ENCODE results near the gene ADPRHL1.

ADPRHL1 gene

DNA sequence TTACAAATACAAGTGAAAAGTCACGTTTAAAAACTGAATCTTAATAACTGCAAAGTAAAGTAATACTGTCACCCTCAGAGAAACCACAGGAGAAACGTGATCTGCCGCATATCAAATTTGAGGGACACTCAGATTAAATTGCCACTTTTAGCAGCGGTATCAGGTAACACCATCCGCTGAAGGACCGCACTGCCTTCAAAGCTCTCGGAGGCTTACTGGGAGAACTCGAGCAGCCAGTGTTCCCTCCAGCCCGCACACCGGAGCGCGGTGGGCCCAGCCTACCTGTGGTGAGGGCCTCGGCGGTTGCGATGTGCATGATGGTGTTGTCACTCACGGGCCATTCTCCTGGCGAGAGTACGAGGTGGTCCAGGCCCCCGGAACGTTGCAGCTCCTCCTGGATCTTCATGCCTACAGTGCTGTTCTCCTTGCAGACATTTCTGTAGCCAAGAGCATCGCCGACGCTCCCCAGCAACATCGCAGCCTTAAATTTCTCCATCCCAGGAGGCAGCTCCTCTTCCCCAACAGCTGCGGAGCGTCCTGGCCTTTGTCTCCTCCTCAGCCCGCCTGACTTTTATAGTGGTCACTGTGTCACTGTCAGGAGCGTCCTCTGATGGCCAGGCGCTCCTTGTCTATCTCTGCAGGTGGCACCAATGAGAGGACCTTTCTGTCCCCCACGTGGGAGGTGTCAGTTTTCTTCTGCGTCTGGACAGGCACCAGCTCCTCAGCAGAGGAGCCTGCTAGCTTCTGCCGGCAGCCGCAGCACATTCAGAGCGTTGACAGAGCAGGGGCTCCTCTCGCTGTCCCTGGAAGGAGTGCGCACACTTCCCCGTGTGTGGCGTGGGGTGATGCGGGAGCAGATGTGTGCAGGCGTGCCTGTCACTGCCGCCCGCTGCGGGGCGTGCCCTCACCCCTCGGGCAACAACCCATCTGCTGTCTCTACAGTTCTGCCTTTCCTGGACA lies at the start of gene ADPRHL1:
Gene ADPRHL1, minus strand, starts transcription at position 547 of the 960 bp plus-strand sequence. Its CDS starts 51 bp downstream, at position 496.
- DNase-seq, result peak; percentile 63

DNA sequence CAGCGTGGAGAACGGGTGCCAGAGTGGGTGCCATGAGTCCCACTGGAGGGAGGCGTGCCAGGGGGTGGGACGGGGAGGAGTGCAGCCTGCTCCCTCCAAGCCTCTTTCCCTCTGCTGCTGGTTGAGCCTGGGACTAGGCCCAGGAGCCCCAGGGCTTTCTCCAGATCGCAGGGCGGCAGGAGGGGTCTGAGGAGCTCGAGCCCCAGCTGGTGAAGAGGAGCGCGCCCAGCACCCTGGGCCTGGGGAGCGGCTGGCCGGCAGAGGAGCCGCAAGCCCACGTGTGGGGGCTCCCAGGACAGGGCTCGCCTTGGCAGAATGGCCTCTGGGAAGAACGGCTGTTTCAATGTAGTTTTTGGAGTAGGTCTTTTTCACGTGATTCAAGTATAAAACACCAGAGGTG lies 49.4 kb upstream of the ADPRHL1 start:
- DNase-seq, result no peak

GRCh38 chr13:113500530-113501265 lies 47.4 kb upstream of the ADPRHL1 start:
- DNase-seq, result no peak

- no peak for DNase-seq
Measured at GRCh38 chr13:113499936-113500335, 46.6 kb upstream of the ADPRHL1 start.

GRCh38 chr13:113498905-113499304 lies 45.6 kb upstream of the ADPRHL1 start:
- no peak for DNase-seq

DNA sequence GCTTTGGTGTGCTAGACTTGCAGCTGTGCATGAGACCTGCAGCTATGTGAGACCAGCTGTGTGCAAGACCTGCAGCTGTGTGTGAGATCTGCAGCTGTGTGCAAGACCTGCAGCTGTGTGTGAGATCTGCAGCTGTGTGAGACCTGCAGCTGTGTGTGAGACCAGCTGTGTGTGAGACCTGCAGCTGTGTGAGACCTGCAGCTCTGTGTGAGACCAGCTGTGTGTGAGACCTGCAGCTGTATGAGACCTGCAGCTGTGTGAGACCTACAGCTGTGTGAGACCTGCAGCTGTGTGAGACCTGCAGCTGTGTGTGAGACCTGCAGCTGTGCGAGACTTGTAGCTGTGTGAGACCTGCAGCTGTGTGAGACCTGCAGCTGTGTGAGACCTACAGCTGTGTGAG lies 43.9 kb upstream of the ADPRHL1 start:
- no peak for DNase-seq

DNA sequence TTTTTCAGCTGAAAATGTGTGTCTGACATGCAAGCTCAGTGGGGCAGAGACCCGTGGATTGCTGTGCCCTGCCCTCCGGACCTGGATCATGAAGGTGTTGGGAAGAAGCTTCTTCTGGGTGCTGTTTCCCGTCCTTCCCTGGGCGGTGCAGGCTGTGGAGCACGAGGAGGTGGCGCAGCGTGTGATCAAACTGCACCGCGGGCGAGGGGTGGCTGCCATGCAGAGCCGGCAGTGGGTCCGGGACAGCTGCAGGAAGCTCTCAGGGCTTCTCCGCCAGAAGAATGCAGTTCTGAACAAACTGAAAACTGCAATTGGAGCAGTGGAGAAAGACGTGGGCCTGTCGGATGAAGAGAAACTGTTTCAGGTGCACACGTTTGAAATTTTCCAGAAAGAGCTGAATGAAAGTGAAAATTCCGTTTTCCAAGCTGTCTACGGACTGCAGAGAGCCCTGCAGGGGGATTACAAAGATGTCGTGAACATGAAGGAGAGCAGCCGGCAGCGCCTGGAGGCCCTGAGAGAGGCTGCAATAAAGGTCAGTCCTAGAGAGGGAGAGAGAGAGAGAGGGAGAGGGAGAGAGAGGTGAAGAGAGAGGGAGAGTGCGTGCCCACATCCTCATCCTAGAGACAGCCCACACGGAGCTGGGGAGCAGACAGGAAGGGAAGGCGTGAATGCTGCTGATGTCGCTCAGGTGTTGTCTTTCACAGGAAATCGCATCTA lies 42.4 kb upstream of the ADPRHL1 start:
- DNase-seq, result peak; percentile 55

DNA sequence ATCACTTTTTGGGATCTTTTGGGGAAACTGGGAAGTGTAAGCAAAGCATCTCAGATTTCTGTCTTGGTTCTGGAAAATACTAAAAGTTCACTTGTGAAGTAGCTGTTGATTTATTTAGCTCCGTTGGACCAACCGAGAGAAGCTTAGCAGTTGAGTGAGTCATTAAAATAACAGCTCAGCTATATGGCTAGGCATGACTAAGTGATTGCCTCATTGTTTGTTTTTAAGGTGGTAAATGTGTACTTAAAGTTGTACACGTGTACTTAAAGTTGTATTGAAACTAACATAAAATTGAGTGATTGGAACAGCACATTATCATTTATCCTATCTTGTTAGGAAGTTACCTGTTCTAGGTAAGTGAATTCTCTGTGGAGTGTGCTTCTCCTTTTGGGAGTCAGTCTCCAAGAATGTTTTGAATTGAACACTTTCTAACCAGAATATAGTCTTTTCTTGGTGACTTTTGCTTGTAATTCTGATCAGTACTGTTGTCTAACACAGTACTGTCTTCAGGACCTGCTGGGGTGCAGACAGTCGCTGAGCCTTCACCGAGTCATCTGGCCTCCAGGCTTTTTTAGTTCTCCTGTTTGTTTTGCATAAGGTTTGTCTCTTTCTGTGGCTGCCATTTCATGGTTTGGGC lies 40.1 kb upstream of the ADPRHL1 start:
- DNase-seq, result no peak

GRCh38 chr13:113491982-113492381 lies 38.7 kb upstream of the ADPRHL1 start:
- DNase-seq, result no peak

- peak; percentile 67 for DNase-seq
Measured at GRCh38 chr13:113491418-113491883, 38.2 kb upstream of the ADPRHL1 start.

- DNase-seq, result peak; percentile 94
Measured at GRCh38 chr13:113490496-113491417, 37.5 kb upstream of the ADPRHL1 start, which contains the start of gene DCUN1D2. Gene DCUN1D2 (minus strand): TSS chr13:113490711. CDS start chr13:113490669, 42 bp downstream.

GRCh38 chr13:113489549-113490495 lies 36.5 kb upstream of the ADPRHL1 start:
- peak; percentile 78 for DNase-seq

GRCh38 chr13:113489171-113489548 lies 35.9 kb upstream of the ADPRHL1 start:
- no peak for DNase-seq

DNA sequence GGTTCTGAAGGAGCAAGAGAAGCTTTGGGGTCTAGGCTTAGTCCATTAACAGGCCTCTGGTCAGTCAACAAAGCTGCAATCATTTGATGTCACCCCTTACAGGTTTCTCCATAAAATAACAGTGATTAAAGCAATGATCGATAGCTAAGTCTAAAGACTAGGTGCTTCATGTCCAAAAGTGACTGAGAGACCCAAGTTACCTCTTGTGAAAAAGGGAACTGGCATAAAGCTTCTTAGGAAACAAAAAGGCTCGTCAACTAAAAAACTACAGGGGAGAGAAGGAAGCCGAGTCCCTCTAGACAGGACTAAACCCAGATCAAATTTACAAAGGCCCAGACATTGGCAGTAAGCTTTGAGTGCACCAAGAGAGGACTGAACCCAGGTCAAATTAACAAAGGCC lies 35.0 kb upstream of the ADPRHL1 start:
- no peak for DNase-seq

DNA sequence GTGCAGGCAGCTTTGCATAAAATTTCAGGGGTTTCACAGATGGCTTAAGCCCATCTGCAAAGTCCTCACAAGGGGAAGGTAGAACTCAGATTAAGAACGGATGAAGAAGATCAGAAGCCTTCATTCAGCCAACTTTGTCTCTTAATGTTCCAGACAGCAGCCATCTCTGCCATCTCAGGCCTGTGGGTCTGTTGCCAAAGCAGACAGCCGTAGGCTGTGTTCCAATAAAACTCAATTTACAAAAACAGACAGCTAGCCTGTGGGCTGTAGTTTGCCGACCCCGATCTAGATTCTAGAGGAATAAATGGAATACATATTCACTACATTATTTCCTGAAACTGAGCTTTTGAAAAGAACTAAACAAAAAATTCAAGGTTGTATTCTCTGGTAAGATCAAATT lies 33.4 kb upstream of the ADPRHL1 start:
- no peak for DNase-seq

DNA sequence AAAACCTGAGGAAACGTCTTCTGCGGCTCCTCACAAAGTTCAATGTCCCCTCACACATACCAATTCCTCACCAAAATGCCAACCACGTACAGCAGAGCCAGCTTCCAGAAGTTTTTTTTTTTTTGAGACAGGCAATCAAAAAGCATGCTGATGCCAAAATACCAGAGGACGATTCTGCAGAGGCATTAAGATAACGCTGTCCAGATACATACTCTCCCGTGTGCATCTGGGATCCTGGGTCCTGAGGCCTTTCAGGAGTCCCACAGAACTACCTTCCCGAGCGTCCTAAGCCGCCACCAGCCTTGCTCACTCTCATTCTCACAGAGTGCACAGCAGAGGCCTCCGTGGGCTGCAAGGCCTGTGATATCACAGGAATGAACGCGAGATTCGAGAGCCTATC lies 32.3 kb upstream of the ADPRHL1 start:
- DNase-seq, result no peak

DNA sequence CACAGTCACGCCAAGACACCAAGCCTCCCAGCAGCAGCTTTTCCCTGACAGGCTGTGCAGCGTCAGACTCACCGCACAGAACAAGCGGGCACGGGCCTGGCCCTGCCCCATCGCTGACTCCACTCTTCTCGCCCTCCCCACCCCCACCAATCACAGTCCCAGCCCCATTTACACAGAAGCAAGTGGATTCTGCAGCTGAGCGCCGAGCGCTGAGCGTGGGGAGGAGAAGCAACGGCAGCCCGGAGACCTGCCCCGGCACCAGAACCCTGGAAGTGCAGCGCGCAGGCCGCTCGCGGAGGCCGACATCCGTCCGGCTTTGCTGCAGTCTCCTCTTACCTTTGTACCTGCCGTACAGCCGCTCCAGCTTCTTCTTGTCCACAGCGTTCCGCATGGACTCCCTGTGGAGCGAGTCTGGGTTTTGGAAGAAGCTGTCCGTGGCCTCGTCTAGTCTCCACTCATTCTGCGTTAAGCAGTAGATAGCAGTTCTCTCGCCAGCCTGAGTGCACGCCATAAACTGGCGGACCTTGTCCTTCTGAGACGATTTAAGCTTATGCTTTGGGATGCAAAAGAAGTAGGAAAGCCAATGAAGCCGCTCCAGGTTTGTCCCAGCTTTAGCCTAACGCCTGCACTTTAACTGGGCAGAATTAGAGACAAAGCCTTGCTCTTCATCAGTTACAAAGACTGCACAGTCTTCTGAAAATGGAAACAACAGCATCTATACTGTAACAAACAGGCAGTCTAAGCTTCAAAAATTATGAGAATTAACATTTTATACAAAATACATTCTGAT lies 30.4 kb upstream of the ADPRHL1 start:
- peak; percentile 78 for DNase-seq

GRCh38 chr13:113483081-113483480 lies 29.8 kb upstream of the ADPRHL1 start:
- peak; percentile 75 for DNase-seq

- DNase-seq, result no peak
Measured at GRCh38 chr13:113479179-113479578, 25.9 kb upstream of the ADPRHL1 start.

Data from retina (tissue), 1 donor.